HepG2 (cell line): ENCODE measurements around the gene PSD4. TPM values are rescaled to one million over a fixed set of nuclear protein-coding genes. Genes with fewer than 3 reads are reported as not detected.
A peak's percentile ranks its signal among the peaks of the same experiment; 100 is the strongest.

Experiments
- ATAC-seq: fragments of 200-7000 bp; cut with Tn5 transposase; 3 replicates; pipeline ENCODE4 v1.9.1; 2020; ENCODE audit warnings: mild to moderate bottlenecking, moderate library complexity
- BruUV-seq: library from RNA; stranded (reverse); fragments of 400-500 nt; replicated peaks from 2 replicates; lab custom pipeline; 2021; lab: Mats Ljungman, UMichigan
- CTCF ChIA-PET: fragments of 300-600 bp; formaldehyde crosslinking; extraction: SDS; loops from one replicate; lab custom pipeline; 2021; ENCODE audit warnings: low total read pairs, inconsistent platforms, low intra/inter-chr PET ratio; lab: Yijun Ruan, JAX
- POLR2A ChIA-PET: fragments of 350-600 bp; sonication (Branson Sonifier 250); formaldehyde crosslinking; loops from one replicate; lab custom pipeline; 2020; ENCODE audit warnings: antibody characterized with exemption, inconsistent platforms; lab: Yijun Ruan, JAX
- DNase-seq: peaks from one replicate; pipeline ENCODE4 v3.0.0-alpha.2; 2015; ENCODE audit warnings: low spot score
- FAIRE-seq: peaks from 3 replicates; lab custom pipeline; 2011; peaks lifted over from hg19 to GRCh38; lab: Jason Lieb, UNC
- H2AFZ ChIP-seq: one replicate; pipeline ENCODE4 v1.6.1; 2011; ENCODE audit warnings: low read length, inconsistent platforms
- H3K27ac ChIP-seq: fragments of 300-600 bp; 3 replicates; pipeline ENCODE4 v1.8.0; 2011; ENCODE audit warnings: mixed run types, mild to moderate bottlenecking, mixed read lengths, low read length, inconsistent platforms; ENCODE audit not compliant: insufficient read depth; ENCODE audit errors: extremely low read length
- H3K27me3 ChIP-seq, 2 experiments: fragments of 200-600 bp in 1 of 2; 2 replicates in 1 of 2; 3 replicates in 1 of 2; pipeline versions ENCODE4 v1.6.0 to v1.8.0; 2011; ENCODE audit warnings: low read length in 2 of 2, mild to moderate bottlenecking in 2 of 2, moderate library complexity in 2 of 2, inconsistent platforms in 1 of 2; ENCODE audit not compliant: insufficient read depth in 2 of 2, control insufficient read depth in 1 of 2
- H3K36me3 ChIP-seq, 2 experiments: fragments of 200-600 bp in 1 of 2; replicated peaks in 1 of 2; 2 replicates in 1 of 2; 3 replicates in 1 of 2; pipeline versions ENCODE4 v1.5.1 to v1.8.0; 2011; ENCODE audit warnings: low read length in 2 of 2, inconsistent platforms in 1 of 2; ENCODE audit not compliant: insufficient read depth in 2 of 2, control insufficient read depth in 1 of 2
- H3K4me1 ChIP-seq: 2 replicates; pipeline ENCODE4 v1.5.1; 2012; ENCODE audit warnings: low read length, inconsistent platforms; ENCODE audit not compliant: insufficient read depth
- H3K4me2 ChIP-seq: 2 replicates; pipeline ENCODE4 v1.6.0; 2011; ENCODE audit warnings: low read depth, low read length, inconsistent platforms
- H3K4me3 ChIP-seq, 3 experiments: fragments of 200-600 bp in 1 of 3; sonication (generic), shearing (Covaris generic) in 1 of 3; replicated peaks in 1 of 3; 2 replicates each; pipeline ENCODE4 v1.5.1; 2011 to 2016; ENCODE audit warnings: low read length in 3 of 3, inconsistent platforms in 2 of 3, low read depth in 2 of 3, mild to moderate bottlenecking in 2 of 3, control low read depth in 1 of 3, mixed read lengths in 1 of 3; ENCODE audit not compliant: insufficient read depth in 1 of 3
- H3K79me2 ChIP-seq: one replicate; pipeline ENCODE4 v1.6.1; 2011; ENCODE audit warnings: low read length, inconsistent platforms; ENCODE audit not compliant: insufficient read depth
- H3K9ac ChIP-seq: 2 replicates; pipeline ENCODE4 v1.6.0; 2011; ENCODE audit warnings: mild to moderate bottlenecking, low read depth, low read length, inconsistent platforms; ENCODE audit not compliant: insufficient read depth
- H3K9me3 ChIP-seq: 2 replicates; pipeline ENCODE4 v1.5.1; 2012; ENCODE audit warnings: mild to moderate bottlenecking, low read length
- H4K20me1 ChIP-seq: 2 replicates; pipeline ENCODE4 v1.6.0; 2011; ENCODE audit warnings: inconsistent platforms, mild to moderate bottlenecking, low read length, moderate library complexity; ENCODE audit not compliant: insufficient read depth
- AHR ChIP-seq: IDR thresholded peaks from 2 replicates; pipeline ENCODE4 v1.6.1; 2018; ENCODE audit warnings: missing genetic modification reagents, missing compliant biosample characterization
- ERF ChIP-seq: IDR thresholded peaks from 2 replicates; pipeline ENCODE4 v1.6.1; 2018; ENCODE audit warnings: missing biosample characterization, missing genetic modification reagents
- HNRNPK ChIP-seq: fragments of 200-400 bp; formaldehyde crosslinking; IDR thresholded peaks from 2 replicates; pipeline ENCODE4 v1.6.1; 2018; ENCODE audit warnings: low read length, low read depth, moderate library complexity, mild to moderate bottlenecking; ENCODE audit not compliant: poor library complexity, severe bottlenecking
- MED13 ChIP-seq: sonication (generic); formaldehyde crosslinking; IDR thresholded peaks from 2 replicates; pipeline ENCODE4 v1.5.0; 2020; ENCODE audit warnings: missing genetic modification reagents
- MXI1 ChIP-seq: IDR thresholded peaks from 3 replicates; pipeline ENCODE4 v1.6.1; 2012; ENCODE audit warnings: low read depth, low read length, inconsistent platforms, borderline replicate concordance
- PCBP1 ChIP-seq: fragments of 200-400 bp; formaldehyde crosslinking; IDR thresholded peaks from 2 replicates; pipeline ENCODE4 v1.6.1; 2017; ENCODE audit warnings: mild to moderate bottlenecking, low read depth, low read length, borderline replicate concordance
- PCBP2 ChIP-seq: fragments of 200-400 bp; formaldehyde crosslinking; optimal IDR thresholded peaks from 2 replicates; pipeline ENCODE3; 2018; ENCODE audit warnings: low read length, low read depth; ENCODE audit not compliant: poor library complexity, severe bottlenecking
- TEAD2 ChIP-seq: sonication (generic); formaldehyde crosslinking; IDR thresholded peaks from 2 replicates; pipeline ENCODE4 v1.9.0; 2021; ENCODE audit warnings: missing genetic modification reagents
- WGBS: methylation state at CpG from one replicate; pipeline ENCODE4 v1.1.6; 2017; ENCODE audit warnings: low lambda C conversion rate; 5-methylcytosine and 5-hydroxymethylcytosine counted together
- in situ Hi-C: cut with HindIII; loops from 2 replicates; pipeline ENCODE4 v1.10.0; 2017; ENCODE audit warnings: low pct_unique_long_range_greater_than_20kb; ENCODE audit not compliant: extremely low pct_ligation_motif_present
- intact Hi-C: fragments of 100-400 bp; cut with micrococcal nuclease; formaldehyde crosslinking; loops from one replicate; pipeline ENCODE4 v1.10.0; 2022; ENCODE audit not compliant: unreplicated experiment
- polyA plus RNA-seq, 8 experiments: library from polyadenylated mRNA; depleted of rRNA in 3 of 8; stranded (reverse) in 7 of 8; unstranded in 1 of 8; fragments of >200 nt; fragmentation: Illumina TruSeq in 4 of 8; extraction: Trizol in 4 of 8; gene quantifications; 2 replicates each; pipeline versions ENCODE4 v1.2.1 to v1.2.3, GENCODE V29; 2011 to 2016; ENCODE audit warnings: low read depth in 4 of 8, missing spikeins in 1 of 8, mixed read lengths in 1 of 8; ENCODE audit not compliant: insufficient read depth in 1 of 8
- total RNA-seq, 5 experiments: library from RNA; depleted of rRNA; stranded (reverse); fragments of >200 nt; fragmentation: Illumina TruSeq; extraction: Trizol; gene quantifications; 2 replicates each; pipeline ENCODE4 v1.2.3, GENCODE V29; 2016; ENCODE audit warnings: low read depth in 1 of 5
- TF ChIP-seq, protein P1 (sequence below): sonication (generic); formaldehyde crosslinking; IDR thresholded peaks from 2 replicates; pipeline ENCODE4 v1.8.0; 2022; ENCODE audit warnings: missing genetic modification reagents, mild to moderate bottlenecking, borderline replicate concordance
- TF ChIP-seq, protein P2 (sequence below): sonication (generic); formaldehyde crosslinking; IDR thresholded peaks from 2 replicates; pipeline ENCODE4 v1.4.0; 2020; ENCODE audit warnings: missing genetic modification reagents
- TF ChIP-seq, protein P3 (sequence below): sonication (generic); formaldehyde crosslinking; IDR thresholded peaks from 2 replicates; pipeline ENCODE4 v1.5.1; 2020; ENCODE audit warnings: mild to moderate bottlenecking, missing genetic modification reagents, borderline replicate concordance

Gene PSD4
- total and polyA plus RNA-seq, 2 of the 13 experiments (the other 11 are each of a cell fraction or from before 2014, with no cell fraction given), result 5.8 to 9.4 TPM

DNA sequence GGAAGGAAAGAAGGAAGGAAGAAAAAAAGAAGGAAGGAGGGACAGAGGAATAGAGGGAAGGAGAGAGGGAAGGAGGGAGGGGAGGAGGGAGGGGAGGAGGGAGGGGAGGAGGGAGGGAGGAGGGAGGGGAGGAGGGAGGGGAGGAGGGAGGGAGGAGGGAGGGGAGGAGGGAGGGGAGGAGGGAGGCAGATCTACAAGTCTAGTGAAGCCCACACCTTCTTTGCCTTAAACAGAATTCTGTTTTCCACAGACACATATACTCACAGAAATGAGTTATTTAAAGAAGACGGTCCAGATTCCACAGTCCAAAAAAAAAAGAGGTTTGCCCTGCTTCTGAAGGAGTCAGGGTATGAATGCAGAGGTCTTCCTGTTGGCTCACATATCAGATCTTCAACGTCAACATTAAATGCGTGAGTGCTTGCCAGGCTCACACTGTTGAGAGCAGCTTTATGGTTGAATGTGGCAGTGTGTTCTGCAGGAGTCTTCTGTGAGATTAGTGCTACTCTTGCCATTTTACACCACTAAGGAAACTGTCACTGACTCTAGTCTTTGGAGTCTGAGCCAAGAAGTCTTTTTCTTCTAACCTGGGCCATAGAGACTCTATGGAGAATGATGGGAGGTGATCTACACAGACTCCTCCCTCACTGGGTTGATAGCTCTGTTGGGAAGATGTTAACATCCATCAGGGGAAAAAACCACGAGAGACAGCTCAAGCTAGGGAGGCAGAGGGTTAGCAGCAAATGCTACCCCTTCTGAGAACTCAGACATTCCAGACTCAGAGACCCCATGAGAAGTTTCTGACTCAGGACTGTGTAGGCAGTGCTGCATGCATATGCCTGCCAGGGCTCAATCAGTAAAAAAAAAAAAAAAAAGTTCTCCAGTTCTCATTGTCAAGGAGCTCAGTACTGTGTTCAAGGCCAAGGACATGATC lies 81.6 kb downstream of the PSD4 start:
- no peak for DNase-seq
- no peak overlapping the region for H3K4me2 ChIP-seq
- intact Hi-C loops (no loop called here), in situ Hi-C loops (loop anchor here (25.0 kb wide), 1 partner anchor 107 kb away; no protein-coding TSS in a partner anchor)
- H2AFZ ChIP-seq, result no peak overlapping the region
- H3K36me3 ChIP-seq, result no peaks in the 10 kb centered on the region
- no peaks in the 10 kb centered on the region for H4K20me1 ChIP-seq
- H3K4me1 ChIP-seq, result peaks cover 11% of the 10 kb centered on the region
- TF ChIP-seq, protein P1, sequence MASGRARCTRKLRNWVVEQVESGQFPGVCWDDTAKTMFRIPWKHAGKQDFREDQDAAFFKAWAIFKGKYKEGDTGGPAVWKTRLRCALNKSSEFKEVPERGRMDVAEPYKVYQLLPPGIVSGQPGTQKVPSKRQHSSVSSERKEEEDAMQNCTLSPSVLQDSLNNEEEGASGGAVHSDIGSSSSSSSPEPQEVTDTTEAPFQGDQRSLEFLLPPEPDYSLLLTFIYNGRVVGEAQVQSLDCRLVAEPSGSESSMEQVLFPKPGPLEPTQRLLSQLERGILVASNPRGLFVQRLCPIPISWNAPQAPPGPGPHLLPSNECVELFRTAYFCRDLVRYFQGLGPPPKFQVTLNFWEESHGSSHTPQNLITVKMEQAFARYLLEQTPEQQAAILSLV, result no peak
- TF ChIP-seq PCBP1, result 0 out of 2 replicates have a peak, but pooled peaks have one; percentile 81
- peak; percentile 94 for TF ChIP-seq HNRNPK
- no peak for TF ChIP-seq AHR (CRISPR knock-in tag)
- TF ChIP-seq, protein P2, sequence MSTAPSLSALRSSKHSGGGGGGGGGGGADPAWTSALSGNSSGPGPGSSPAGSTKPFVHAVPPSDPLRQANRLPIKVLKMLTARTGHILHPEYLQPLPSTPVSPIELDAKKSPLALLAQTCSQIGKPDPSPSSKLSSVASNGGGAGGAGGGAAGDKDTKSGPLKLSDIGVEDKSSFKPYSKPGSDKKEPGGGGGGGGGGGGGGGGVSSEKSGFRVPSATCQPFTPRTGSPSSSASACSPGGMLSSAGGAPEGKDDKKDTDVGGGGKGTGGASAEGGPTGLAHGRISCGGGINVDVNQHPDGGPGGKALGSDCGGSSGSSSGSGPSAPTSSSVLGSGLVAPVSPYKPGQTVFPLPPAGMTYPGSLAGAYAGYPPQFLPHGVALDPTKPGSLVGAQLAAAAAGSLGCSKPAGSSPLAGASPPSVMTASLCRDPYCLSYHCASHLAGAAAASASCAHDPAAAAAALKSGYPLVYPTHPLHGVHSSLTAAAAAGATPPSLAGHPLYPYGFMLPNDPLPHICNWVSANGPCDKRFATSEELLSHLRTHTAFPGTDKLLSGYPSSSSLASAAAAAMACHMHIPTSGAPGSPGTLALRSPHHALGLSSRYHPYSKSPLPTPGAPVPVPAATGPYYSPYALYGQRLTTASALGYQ, result no peak
- TF ChIP-seq MXI1, result no peak
- TF ChIP-seq PCBP2, result peak; percentile 47
- TF ChIP-seq ERF (CRISPR knock-in tag), result no peak
- TF ChIP-seq, protein P3, sequence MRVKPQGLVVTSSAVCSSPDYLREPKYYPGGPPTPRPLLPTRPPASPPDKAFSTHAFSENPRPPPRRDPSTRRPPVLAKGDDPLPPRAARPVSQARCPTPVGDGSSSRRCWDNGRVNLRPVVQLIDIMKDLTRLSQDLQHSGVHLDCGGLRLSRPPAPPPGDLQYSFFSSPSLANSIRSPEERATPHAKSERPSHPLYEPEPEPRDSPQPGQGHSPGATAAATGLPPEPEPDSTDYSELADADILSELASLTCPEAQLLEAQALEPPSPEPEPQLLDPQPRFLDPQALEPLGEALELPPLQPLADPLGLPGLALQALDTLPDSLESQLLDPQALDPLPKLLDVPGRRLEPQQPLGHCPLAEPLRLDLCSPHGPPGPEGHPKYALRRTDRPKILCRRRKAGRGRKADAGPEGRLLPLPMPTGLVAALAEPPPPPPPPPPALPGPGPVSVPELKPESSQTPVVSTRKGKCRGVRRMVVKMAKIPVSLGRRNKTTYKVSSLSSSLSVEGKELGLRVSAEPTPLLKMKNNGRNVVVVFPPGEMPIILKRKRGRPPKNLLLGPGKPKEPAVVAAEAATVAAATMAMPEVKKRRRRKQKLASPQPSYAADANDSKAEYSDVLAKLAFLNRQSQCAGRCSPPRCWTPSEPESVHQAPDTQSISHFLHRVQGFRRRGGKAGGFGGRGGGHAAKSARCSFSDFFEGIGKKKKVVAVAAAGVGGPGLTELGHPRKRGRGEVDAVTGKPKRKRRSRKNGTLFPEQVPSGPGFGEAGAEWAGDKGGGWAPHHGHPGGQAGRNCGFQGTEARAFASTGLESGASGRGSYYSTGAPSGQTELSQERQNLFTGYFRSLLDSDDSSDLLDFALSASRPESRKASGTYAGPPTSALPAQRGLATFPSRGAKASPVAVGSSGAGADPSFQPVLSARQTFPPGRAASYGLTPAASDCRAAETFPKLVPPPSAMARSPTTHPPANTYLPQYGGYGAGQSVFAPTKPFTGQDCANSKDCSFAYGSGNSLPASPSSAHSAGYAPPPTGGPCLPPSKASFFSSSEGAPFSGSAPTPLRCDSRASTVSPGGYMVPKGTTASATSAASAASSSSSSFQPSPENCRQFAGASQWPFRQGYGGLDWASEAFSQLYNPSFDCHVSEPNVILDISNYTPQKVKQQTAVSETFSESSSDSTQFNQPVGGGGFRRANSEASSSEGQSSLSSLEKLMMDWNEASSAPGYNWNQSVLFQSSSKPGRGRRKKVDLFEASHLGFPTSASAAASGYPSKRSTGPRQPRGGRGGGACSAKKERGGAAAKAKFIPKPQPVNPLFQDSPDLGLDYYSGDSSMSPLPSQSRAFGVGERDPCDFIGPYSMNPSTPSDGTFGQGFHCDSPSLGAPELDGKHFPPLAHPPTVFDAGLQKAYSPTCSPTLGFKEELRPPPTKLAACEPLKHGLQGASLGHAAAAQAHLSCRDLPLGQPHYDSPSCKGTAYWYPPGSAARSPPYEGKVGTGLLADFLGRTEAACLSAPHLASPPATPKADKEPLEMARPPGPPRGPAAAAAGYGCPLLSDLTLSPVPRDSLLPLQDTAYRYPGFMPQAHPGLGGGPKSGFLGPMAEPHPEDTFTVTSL (CRISPR knock-in tag), result no peak
- TF ChIP-seq MED13 (CRISPR knock-in tag), result no peak
- no peak for TF ChIP-seq TEAD2 (CRISPR knock-in tag)
- WGBS, result 15% methylated on average over 4 of the region's 4 CpGs
- no peaks in the 10 kb centered on the region for H3K79me2 ChIP-seq
- FAIRE-seq, result no peak
- no peak overlapping the region for H3K4me3 ChIP-seq
- peaks cover 0 to 17% of the 10 kb centered on the region in 2 experiments; a peak in 3 of 5 replicates for H3K27me3 ChIP-seq
- ATAC-seq, result no peak
- no peaks in the 10 kb centered on the region for H3K9me3 ChIP-seq
- no peak overlapping the region for H3K27ac ChIP-seq
- no peak overlapping the region for H3K9ac ChIP-seq
- BruUV-seq, result no TSS peak
- ChIA-PET CTCF (no interaction called here), POLR2A (no interaction called here)
